GM18907 (cell line): ENCODE results near the gene ADGRG3.

ENCODE experiments used
- ATAC-seq: cut with Tn5 transposase; IDR thresholded peaks from one replicate; pipeline ENCODE4 v1.9.1; 2021; ENCODE audit warnings: mild to moderate bottlenecking, moderate library complexity; ENCODE audit not compliant: unreplicated experiment

ADGRG3 gene

GRCh38 chr16:57630931-57631845, 36.9 kb upstream of the ADGRG3 start:
- no peak for ATAC-seq

GRCh38 chr16:57632568-57632967, 35.5 kb upstream of the ADGRG3 start:
- ATAC-seq, result no peak

- ATAC-seq, result no peak
Measured at GRCh38 chr16:57633383-57634064, 34.6 kb upstream of the ADGRG3 start.

- no peak for ATAC-seq
Measured at GRCh38 chr16:57634171-57634570, 33.9 kb upstream of the ADGRG3 start.

- ATAC-seq, result no peak
Measured at GRCh38 chr16:57635266-57636097, 32.6 kb upstream of the ADGRG3 start.

GRCh38 chr16:57636184-57636583, 31.9 kb upstream of the ADGRG3 start:
- no peak for ATAC-seq

- no peak for ATAC-seq
Measured at GRCh38 chr16:57637020-57637419, 31.1 kb upstream of the ADGRG3 start.

- ATAC-seq, result no peak
Measured at GRCh38 chr16:57637424-57637823, 30.7 kb upstream of the ADGRG3 start.

GRCh38 chr16:57637965-57638364, 30.1 kb upstream of the ADGRG3 start:
- no peak for ATAC-seq

- no peak for ATAC-seq
Measured at GRCh38 chr16:57638381-57638780, 29.7 kb upstream of the ADGRG3 start.

GRCh38 chr16:57639172-57639887, 28.8 kb upstream of the ADGRG3 start:
- no peak for ATAC-seq

- no peak for ATAC-seq
Measured at GRCh38 chr16:57640185-57640584, 27.9 kb upstream of the ADGRG3 start.

- ATAC-seq, result no peak
Measured at GRCh38 chr16:57640612-57641011, 27.5 kb upstream of the ADGRG3 start.

GRCh38 chr16:57642160-57643135, 25.7 kb upstream of the ADGRG3 start:
- ATAC-seq, result no peak

- no peak for ATAC-seq
Measured at GRCh38 chr16:57643147-57643874, 24.8 kb upstream of the ADGRG3 start.

- ATAC-seq, result no peak
Measured at GRCh38 chr16:57643910-57644309, 24.2 kb upstream of the ADGRG3 start.

- no peak for ATAC-seq
Measured at GRCh38 chr16:57644383-57645014, 23.6 kb upstream of the ADGRG3 start.

- ATAC-seq, result no peak
Measured at GRCh38 chr16:57645169-57645568, 22.9 kb upstream of the ADGRG3 start.
